Transverse colon (tissue), 3 donors: ENCODE results near the gene VPS9D1.

Experiments used
- EP300 ChIP-seq: sonication (generic); formaldehyde crosslinking; IDR thresholded peaks from one replicate; pipeline ENCODE4 v1.6.1; 2017; ENCODE audit warnings: antibody characterized with exemption, low read depth
- TF ChIP-seq, protein P1 (sequence below), 5 experiments: fragments of 200-600 bp in 3 of 5; fragments of 450-650 bp in 2 of 5; sonication (generic) in 3 of 5; IDR thresholded peaks; 1 replicate in 2 of 5; 2 replicates in 3 of 5; pipeline ENCODE4 v1.5.1; 2016 to 2017; ENCODE audit warnings: antibody characterized with exemption in 5 of 5, inconsistent platforms in 3 of 5, mild to moderate bottlenecking in 2 of 5, moderate library complexity in 1 of 5

DNA sequence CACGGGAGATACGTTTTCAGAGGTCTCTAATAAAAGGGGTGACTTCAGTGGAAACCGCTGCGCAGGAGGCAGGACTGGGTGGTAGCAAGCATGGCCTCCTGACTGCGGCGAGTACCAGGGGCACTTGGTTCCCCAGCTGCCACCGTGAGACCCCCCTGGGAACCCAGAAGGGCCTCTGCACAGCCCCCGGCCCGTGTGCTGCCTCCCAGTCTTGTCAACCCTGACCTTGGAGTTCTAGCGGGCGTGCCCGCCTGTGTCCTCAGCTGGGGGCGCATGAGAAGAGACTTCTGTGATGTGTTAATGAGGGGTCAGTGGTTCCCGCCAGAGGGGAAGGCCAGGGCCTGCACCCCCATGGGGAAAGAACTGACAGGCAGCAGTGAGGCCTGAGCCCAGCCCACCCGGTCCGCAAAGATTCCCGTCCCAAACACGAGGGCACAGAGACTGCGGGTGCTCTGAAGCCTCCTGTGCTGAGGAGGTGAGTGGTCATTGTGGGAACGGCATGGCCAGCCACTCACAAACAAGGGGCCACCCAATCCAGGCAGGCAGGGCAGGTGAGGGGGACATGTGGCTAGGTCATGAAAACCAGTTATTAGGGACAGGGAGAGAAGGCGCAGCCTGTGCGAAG, 10.0 kb upstream of the VPS9D1 start:
- TF ChIP-seq, protein P1, sequence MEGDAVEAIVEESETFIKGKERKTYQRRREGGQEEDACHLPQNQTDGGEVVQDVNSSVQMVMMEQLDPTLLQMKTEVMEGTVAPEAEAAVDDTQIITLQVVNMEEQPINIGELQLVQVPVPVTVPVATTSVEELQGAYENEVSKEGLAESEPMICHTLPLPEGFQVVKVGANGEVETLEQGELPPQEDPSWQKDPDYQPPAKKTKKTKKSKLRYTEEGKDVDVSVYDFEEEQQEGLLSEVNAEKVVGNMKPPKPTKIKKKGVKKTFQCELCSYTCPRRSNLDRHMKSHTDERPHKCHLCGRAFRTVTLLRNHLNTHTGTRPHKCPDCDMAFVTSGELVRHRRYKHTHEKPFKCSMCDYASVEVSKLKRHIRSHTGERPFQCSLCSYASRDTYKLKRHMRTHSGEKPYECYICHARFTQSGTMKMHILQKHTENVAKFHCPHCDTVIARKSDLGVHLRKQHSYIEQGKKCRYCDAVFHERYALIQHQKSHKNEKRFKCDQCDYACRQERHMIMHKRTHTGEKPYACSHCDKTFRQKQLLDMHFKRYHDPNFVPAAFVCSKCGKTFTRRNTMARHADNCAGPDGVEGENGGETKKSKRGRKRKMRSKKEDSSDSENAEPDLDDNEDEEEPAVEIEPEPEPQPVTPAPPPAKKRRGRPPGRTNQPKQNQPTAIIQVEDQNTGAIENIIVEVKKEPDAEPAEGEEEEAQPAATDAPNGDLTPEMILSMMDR (IDR thresholded peaks at IDR 0.05), result no peak
- no peak for TF ChIP-seq EP300
